Hepatocyte (in vitro differentiated cells): ENCODE data around the gene CHRNA1. TPM values are rescaled to one million over a fixed set of nuclear protein-coding genes. Genes with fewer than 3 reads are reported as not detected.

Experiments
- DNase-seq: peaks from one replicate; pipeline ENCODE4 v3.0.0-alpha.2; 2016; ENCODE audit warnings: low spot score
- H2AFZ ChIP-seq: fragments of 200-600 bp; sonication (generic); 2 replicates; pipeline ENCODE4 v1.6.0; 2016; ENCODE audit warnings: antibody characterized with exemption, mild to moderate bottlenecking
- H3K27ac ChIP-seq: fragments of 200-600 bp; sonication (generic); 2 replicates; pipeline ENCODE4 v1.5.1; 2016; ENCODE audit warnings: mild to moderate bottlenecking
- H3K27me3 ChIP-seq: fragments of 200-600 bp; sonication (generic); 2 replicates; pipeline ENCODE4 v1.6.1; 2016
- H3K36me3 ChIP-seq: fragments of 200-600 bp; sonication (generic); replicated peaks from 2 replicates; pipeline ENCODE4 v1.5.1; 2016; ENCODE audit warnings: low read depth; ENCODE audit not compliant: insufficient read depth
- H3K4me1 ChIP-seq: fragments of 200-600 bp; sonication (generic); 2 replicates; pipeline ENCODE4 v1.5.1; 2016; ENCODE audit warnings: mild to moderate bottlenecking, moderate library complexity; ENCODE audit not compliant: insufficient read depth
- H3K4me2 ChIP-seq: fragments of 200-600 bp; sonication (generic); 2 replicates; pipeline ENCODE4 v1.6.0; 2016
- H3K4me3 ChIP-seq: fragments of 200-600 bp; sonication (generic); 2 replicates; pipeline ENCODE4 v1.5.1; 2016; ENCODE audit warnings: mild to moderate bottlenecking
- H3K79me2 ChIP-seq: fragments of 200-600 bp; sonication (generic); 2 replicates; pipeline ENCODE4 v1.6.0; 2017; ENCODE audit warnings: mild to moderate bottlenecking
- H3K9me2 ChIP-seq: fragments of 200-600 bp; sonication (generic); replicated peaks from 2 replicates; pipeline ENCODE4 v1.6.0; 2017; ENCODE audit warnings: mild to moderate bottlenecking; ENCODE audit not compliant: insufficient read depth
- H3K9me3 ChIP-seq: fragments of 200-600 bp; sonication (generic); 2 replicates; pipeline ENCODE4 v1.5.1; 2016; ENCODE audit warnings: low read depth, mild to moderate bottlenecking
- H4K20me1 ChIP-seq: fragments of 200-600 bp; sonication (generic); 2 replicates; pipeline ENCODE4 v1.6.0; 2016; ENCODE audit warnings: mild to moderate bottlenecking; ENCODE audit not compliant: insufficient read depth, poor library complexity, severe bottlenecking
- CTCF ChIP-seq: fragments of 200-600 bp; sonication (generic); IDR thresholded peaks from 2 replicates; pipeline ENCODE4 v1.5.1; 2016; ENCODE audit warnings: antibody characterized with exemption, mild to moderate bottlenecking; ENCODE audit not compliant: poor library complexity
- EZH2 ChIP-seq: fragments of 200-600 bp; sonication (generic); IDR thresholded peaks from 2 replicates; pipeline ENCODE4 v1.6.1; 2016; ENCODE audit warnings: antibody characterized with exemption, mild to moderate bottlenecking, borderline replicate concordance
- EZH2phosphoT487 ChIP-seq: fragments of 200-600 bp; sonication (generic); IDR thresholded peaks from one replicate; pipeline ENCODE4 v1.6.1; 2018; ENCODE audit warnings: antibody characterized with exemption, mild to moderate bottlenecking, low read depth, moderate library complexity; ENCODE audit not compliant: unreplicated experiment, severe bottlenecking
- WGBS: methylation state at CpG from one replicate; pipeline ENCODE4 v1.1.6; 2016; ENCODE audit warnings: low lambda C conversion rate; ENCODE audit errors: missing lambda C conversion rate; 5-methylcytosine and 5-hydroxymethylcytosine counted together
- polyA plus RNA-seq: library from polyadenylated mRNA; unstranded; fragments of >200 nt; fragmentation: Nextera tagmentation; extraction: Ambion mirVana; gene quantifications from 2 replicates; pipeline ENCODE4 v1.2.1, GENCODE V29; 2016
- total RNA-seq: library from RNA; depleted of rRNA; stranded (reverse); fragments of >200 nt; gene quantifications from 2 replicates; pipeline ENCODE4 v1.2.3, GENCODE V29; 2014

Gene CHRNA1
- total and polyA plus RNA-seq, 2 experiments from 2014 or later = 1.5 to 1.9 TPM

GRCh38 chr2:174717916-174718315, 46.4 kb downstream of the CHRNA1 start:
- Histone ChIP-seq H3K36me3 (no peaks in the 10 kb centered on the region), H3K4me3 (no peak overlapping the region), H3K9me2 (no peaks in the 10 kb centered on the region), H3K27me3 (no peaks in the 10 kb centered on the region), H2AFZ (no peak overlapping the region), H3K27ac (no peak overlapping the region), H4K20me1 (no peaks in the 10 kb centered on the region), H3K79me2 (no peaks in the 10 kb centered on the region), H3K4me2 (no peak overlapping the region), H3K9me3 (no peaks in the 10 kb centered on the region), H3K4me1 (no peaks in the 10 kb centered on the region)
- no peak for DNase-seq
- WGBS = 94% methylated on average over 3 of the region's 3 CpGs
- no peak for TF ChIP-seq EZH2phosphoT487
- TF ChIP-seq EZH2 = no peak
- TF ChIP-seq CTCF = no peak

DNA sequence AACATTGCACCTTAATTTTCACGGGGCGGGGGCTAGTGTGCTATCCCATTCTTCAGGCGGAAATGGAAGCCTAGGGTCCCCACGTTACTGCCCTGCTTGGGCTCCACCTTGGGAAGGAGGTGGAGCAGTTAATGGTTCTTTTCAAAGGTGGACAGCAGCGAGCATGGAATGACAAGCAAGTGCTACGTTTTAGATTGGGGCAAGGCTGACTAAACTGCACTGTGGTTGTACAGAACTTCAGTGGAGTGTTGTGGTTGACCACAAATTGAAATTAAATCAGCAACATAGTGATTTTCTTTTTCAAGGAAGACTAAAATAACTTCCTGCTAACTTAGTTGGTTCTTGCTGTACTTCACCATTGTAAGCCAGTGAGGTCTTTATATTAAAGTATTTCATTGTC, 47.0 kb downstream of the CHRNA1 start:
- Histone ChIP-seq H3K79me2 (no peaks in the 10 kb centered on the region), H3K9me3 (no peaks in the 10 kb centered on the region), H3K9me2 (no peaks in the 10 kb centered on the region), H3K4me1 (no peaks in the 10 kb centered on the region), H2AFZ (no peak overlapping the region), H4K20me1 (no peaks in the 10 kb centered on the region), H3K27me3 (no peaks in the 10 kb centered on the region), H3K27ac (no peak overlapping the region), H3K36me3 (no peaks in the 10 kb centered on the region), H3K4me3 (no peak overlapping the region), H3K4me2 (no peak overlapping the region)
- 88% methylated on average over 6 of the region's 6 CpGs for WGBS
- no peak for TF ChIP-seq EZH2
- no peak for TF ChIP-seq EZH2phosphoT487
- TF ChIP-seq CTCF = no peak
- no peak for DNase-seq

- H2AFZ ChIP-seq = no peak overlapping the region
- no peaks in the 10 kb centered on the region for H3K79me2 ChIP-seq
- H3K4me1 ChIP-seq = no peaks in the 10 kb centered on the region
- H4K20me1 ChIP-seq = no peaks in the 10 kb centered on the region
- DNase-seq = no peak
- no peaks in the 10 kb centered on the region for H3K9me2 ChIP-seq
- 78% methylated on average over 3 of the region's 3 CpGs for WGBS
- H3K4me3 ChIP-seq = no peak overlapping the region
- TF ChIP-seq EZH2 = no peak
- no peak for TF ChIP-seq CTCF
- TF ChIP-seq EZH2phosphoT487 = no peak
- H3K4me2 ChIP-seq = no peak overlapping the region
- no peaks in the 10 kb centered on the region for H3K36me3 ChIP-seq
- H3K27ac ChIP-seq = no peak overlapping the region
- H3K27me3 ChIP-seq = no peaks in the 10 kb centered on the region
- no peaks in the 10 kb centered on the region for H3K9me3 ChIP-seq
Measured at GRCh38 chr2:174716785-174717184, 47.5 kb downstream of the CHRNA1 start.

GRCh38 chr2:174713686-174714085, 50.6 kb downstream of the CHRNA1 start:
- Histone ChIP-seq H3K9me3 (no peaks in the 10 kb centered on the region), H3K36me3 (no peaks in the 10 kb centered on the region), H4K20me1 (no peaks in the 10 kb centered on the region), H2AFZ (no peak overlapping the region), H3K9me2 (no peaks in the 10 kb centered on the region), H3K4me2 (no peak overlapping the region), H3K27me3 (no peaks in the 10 kb centered on the region), H3K4me1 (no peaks in the 10 kb centered on the region), H3K79me2 (no peaks in the 10 kb centered on the region), H3K27ac (no peak overlapping the region), H3K4me3 (no peak overlapping the region)
- TF ChIP-seq EZH2phosphoT487 (no peak), EZH2 (no peak), CTCF (no peak)
- WGBS = 92% methylated on average over 2 of the region's 2 CpGs
- DNase-seq = no peak
